Kidney (tissue), 14 donors: Measurements from ENCODE around the gene N4BP2L1. TPM values are rescaled to one million over a fixed set of nuclear protein-coding genes. Genes with fewer than 3 reads are reported as not detected.
A peak's percentile ranks its signal among the peaks of the same experiment; 100 is the strongest.

ENCODE experiments used
- DNase-seq, 5 donors: peaks; one replicate each; pipeline ENCODE4 v3.0.0-alpha.2; 2013 to 2020
- FAIRE-seq: peaks from 2 replicates; lab custom pipeline; 2012; peaks lifted over from hg19 to GRCh38; lab: Jason Lieb, UNC
- H3K27ac ChIP-seq, 2 donors: one replicate each; pipeline ENCODE4 v1.7.0; 2013; ENCODE audit warnings: low read depth in 2 of 2, low read length in 2 of 2, inconsistent platforms in 1 of 2
- H3K27me3 ChIP-seq: one replicate; pipeline ENCODE4 v1.7.1; 2013; ENCODE audit warnings: low read length, inconsistent platforms; ENCODE audit not compliant: control insufficient read depth, insufficient read depth
- H3K36me3 ChIP-seq, 3 donors: one replicate each; pipeline versions ENCODE4 v1.7.0 to v1.7.1; 2013; ENCODE audit warnings: low read length in 3 of 3, control low read depth in 1 of 3, inconsistent platforms in 1 of 3; ENCODE audit not compliant: insufficient read depth in 3 of 3, control insufficient read depth in 2 of 3
- H3K4me1 ChIP-seq, 3 donors: one replicate each; pipeline versions ENCODE4 v1.7.0 to v1.7.1; 2013; ENCODE audit warnings: low read length in 3 of 3, inconsistent platforms in 1 of 3, low read depth in 1 of 3; ENCODE audit not compliant: control insufficient read depth in 2 of 3, insufficient read depth in 2 of 3
- H3K4me3 ChIP-seq, 3 donors: one replicate each; pipeline versions ENCODE4 v1.7.0 to v1.8.1; 2013; ENCODE audit warnings: low read length in 3 of 3, control low read depth in 1 of 3, inconsistent platforms in 1 of 3
- H3K9ac ChIP-seq, 3 donors: one replicate each; pipeline versions ENCODE4 v1.7.0 to v1.7.1; 2013; ENCODE audit warnings: low read length in 3 of 3, control low read depth in 1 of 3, inconsistent platforms in 1 of 3
- H3K9me3 ChIP-seq, 3 donors: one replicate each; pipeline versions ENCODE4 v1.7.0 to v1.7.1; 2013; ENCODE audit warnings: low read length in 3 of 3, control low read depth in 1 of 3, inconsistent platforms in 1 of 3; ENCODE audit not compliant: control insufficient read depth in 2 of 3, insufficient read depth in 1 of 3
- intact Hi-C: fragments of 100-400 bp; cut with DNase I; formaldehyde crosslinking; loops from one replicate; pipeline ENCODE4 v1.11.1; 2022
- polyA plus RNA-seq: library from polyadenylated mRNA; stranded (reverse); fragments of 350-450 nt; fragmentation: Illumina TruSeq; extraction: RNeasy Lipid Tissue Mini Kit (QIAGEN cat#74804); gene quantifications from one replicate; pipeline ENCODE4 v1.2.3, GENCODE V29; 2014; ENCODE audit warnings: low read depth, low replicate concordance; ENCODE audit not compliant: insufficient read depth
- total RNA-seq: library from RNA; stranded (reverse); fragmentation: NEBNext Ultra II Directional; extraction: Animal tissue kit (Norgen Biotek cat#: 25700); gene quantifications from one replicate; pipeline ENCODE4 v1.2.1, GENCODE V29; 2021
- TF ChIP-seq, protein P1 (sequence below): IDR thresholded peaks from 3 replicates; pipeline ENCODE4 v1.5.1; 2012; ENCODE audit warnings: mild to moderate bottlenecking, moderate library complexity, borderline replicate concordance; ENCODE audit not compliant: insufficient read depth; ENCODE audit errors: extremely low read depth
- donor health status: control.
- donor health status: control.
- donor health status: control.
- donor health status: control.
- donor health status: control.
- donor health status: DM: yes; HTN: yes; CAD: no.
- donor health status: Normal renal cell carcinoma (clear cell type).

The N4BP2L1 gene
- total and polyA plus RNA-seq, 2 donors from 2014 or later = 10.1 to 14.5 TPM

DNA sequence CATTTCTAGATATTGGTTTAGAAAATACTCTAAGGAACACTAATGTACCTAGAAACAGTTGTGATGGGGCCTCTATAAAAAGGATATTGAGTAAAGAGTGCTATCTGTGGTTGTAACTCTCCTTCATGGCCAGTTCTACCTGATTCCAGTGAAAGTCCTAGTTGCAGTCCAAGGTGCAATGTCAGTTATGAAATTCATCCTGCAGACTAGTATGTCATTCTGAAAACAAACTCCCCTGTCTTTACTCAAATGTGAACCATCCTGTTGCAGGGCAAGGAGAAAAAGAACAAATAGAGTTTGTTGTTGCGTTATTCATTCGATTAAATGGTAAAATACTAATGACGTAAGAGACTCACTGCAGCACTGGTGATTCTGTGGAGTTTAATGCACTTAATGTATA is 18.3 kb upstream of the N4BP2L1 start:
- DNase-seq = no peak
- Histone ChIP-seq H3K4me1 (no peaks in the 10 kb centered on the region), H3K4me3 (no peak overlapping the region), H3K36me3 (peaks cover 0 to 2% (median 0%) of the 10 kb centered on the region in 3 donors), H3K9ac (no peak overlapping the region), H3K27me3 (no peaks in the 10 kb centered on the region), H3K27ac (no peak overlapping the region), H3K9me3 (no peaks in the 10 kb centered on the region)
- TF ChIP-seq, protein P1, sequence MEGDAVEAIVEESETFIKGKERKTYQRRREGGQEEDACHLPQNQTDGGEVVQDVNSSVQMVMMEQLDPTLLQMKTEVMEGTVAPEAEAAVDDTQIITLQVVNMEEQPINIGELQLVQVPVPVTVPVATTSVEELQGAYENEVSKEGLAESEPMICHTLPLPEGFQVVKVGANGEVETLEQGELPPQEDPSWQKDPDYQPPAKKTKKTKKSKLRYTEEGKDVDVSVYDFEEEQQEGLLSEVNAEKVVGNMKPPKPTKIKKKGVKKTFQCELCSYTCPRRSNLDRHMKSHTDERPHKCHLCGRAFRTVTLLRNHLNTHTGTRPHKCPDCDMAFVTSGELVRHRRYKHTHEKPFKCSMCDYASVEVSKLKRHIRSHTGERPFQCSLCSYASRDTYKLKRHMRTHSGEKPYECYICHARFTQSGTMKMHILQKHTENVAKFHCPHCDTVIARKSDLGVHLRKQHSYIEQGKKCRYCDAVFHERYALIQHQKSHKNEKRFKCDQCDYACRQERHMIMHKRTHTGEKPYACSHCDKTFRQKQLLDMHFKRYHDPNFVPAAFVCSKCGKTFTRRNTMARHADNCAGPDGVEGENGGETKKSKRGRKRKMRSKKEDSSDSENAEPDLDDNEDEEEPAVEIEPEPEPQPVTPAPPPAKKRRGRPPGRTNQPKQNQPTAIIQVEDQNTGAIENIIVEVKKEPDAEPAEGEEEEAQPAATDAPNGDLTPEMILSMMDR = no peak
- intact Hi-C loops = no loop called here
- FAIRE-seq = no peak

DNA sequence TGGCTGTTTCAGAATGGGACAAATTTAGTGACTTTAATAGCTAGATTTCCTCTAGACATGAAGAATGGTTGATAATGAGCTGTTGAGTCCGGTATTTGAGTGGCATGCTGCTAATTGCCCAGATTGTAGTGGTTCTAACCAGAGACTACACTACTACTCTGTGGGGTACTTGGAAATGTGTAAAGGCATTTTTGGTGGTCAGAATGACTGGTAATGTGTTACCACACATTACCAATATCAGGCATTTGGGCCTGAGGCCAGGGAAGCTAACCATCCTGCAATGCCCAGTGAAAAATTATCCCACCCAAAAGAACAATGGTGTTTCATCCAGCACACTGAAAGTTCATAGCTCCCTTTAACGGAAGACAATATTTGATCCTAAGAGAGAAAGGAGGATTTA is 17.5 kb upstream of the N4BP2L1 start:
- Histone ChIP-seq H3K27me3 (no peaks in the 10 kb centered on the region), H3K36me3 (peaks cover 0 to 2% (median 0%) of the 10 kb centered on the region in 3 donors), H3K9ac (no peak overlapping the region), H3K9me3 (no peaks in the 10 kb centered on the region), H3K4me3 (no peak overlapping the region), H3K27ac (no peak overlapping the region), H3K4me1 (no peaks in the 10 kb centered on the region)
- intact Hi-C loops = no loop called here
- DNase-seq = no peak
- TF ChIP-seq, protein P1 = no peak
- FAIRE-seq = no peak

DNA sequence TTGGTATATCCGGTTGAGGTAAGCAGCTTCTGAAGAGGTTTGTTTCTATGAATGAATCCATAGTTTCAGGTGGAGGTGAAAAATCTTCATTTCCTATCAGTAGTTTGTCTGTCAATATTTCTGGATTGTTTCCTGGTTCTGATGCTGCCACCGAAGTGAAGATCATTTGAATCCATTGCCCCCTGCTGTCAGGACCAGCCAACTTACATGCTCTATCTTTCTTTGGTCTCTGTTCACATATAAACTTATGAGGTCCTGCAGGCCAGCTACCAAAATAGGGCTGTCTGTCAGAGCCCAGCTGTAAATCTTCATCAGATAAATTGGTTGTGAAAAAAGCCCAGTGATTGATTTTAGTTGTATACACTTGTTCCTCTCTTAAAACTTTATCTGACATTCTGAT is 15.2 kb upstream of the N4BP2L1 start:
- Histone ChIP-seq H3K4me1 (no peaks in the 10 kb centered on the region), H3K4me3 (no peak overlapping the region), H3K36me3 (peaks cover 0 to 3% (median 3%) of the 10 kb centered on the region in 3 donors), H3K9ac (no peak overlapping the region), H3K27me3 (no peaks in the 10 kb centered on the region), H3K27ac (no peak overlapping the region), H3K9me3 (no peaks in the 10 kb centered on the region)
- TF ChIP-seq, protein P1 = peak; percentile 10
- intact Hi-C loops = no loop called here
- DNase-seq = no peak
- FAIRE-seq = no peak

DNA sequence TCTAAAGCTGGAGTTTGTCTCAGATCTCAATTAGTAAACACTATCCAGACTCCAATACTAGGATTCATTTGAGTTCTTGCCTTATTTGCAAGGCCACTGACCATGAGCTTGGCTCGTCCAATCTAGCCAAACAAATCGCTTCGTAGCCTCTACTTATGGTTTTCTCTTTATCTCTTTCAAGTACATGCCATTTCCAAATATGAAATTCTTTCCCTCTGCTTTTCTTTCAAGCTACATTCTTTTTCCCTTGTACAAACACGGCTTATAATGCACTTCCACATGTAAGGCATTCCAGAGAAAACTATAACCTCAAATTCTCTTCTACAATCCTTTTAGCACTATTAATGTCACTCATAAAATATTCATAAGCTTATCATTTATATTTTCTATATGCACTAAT is 10.9 kb upstream of the N4BP2L1 start:
- TF ChIP-seq, protein P1 = no peak
- Histone ChIP-seq H3K4me1 (no peaks in the 10 kb centered on the region), H3K4me3 (no peak overlapping the region), H3K9me3 (no peaks in the 10 kb centered on the region), H3K27ac (no peak overlapping the region), H3K36me3 (peaks cover 0 to 16% (median 3%) of the 10 kb centered on the region in 3 donors), H3K9ac (no peak overlapping the region), H3K27me3 (no peaks in the 10 kb centered on the region)
- intact Hi-C loops = no loop called here
- no peak for DNase-seq
- no peak for FAIRE-seq
